ENCODE measurements around the gene FGR.

Gene FGR

DNA sequence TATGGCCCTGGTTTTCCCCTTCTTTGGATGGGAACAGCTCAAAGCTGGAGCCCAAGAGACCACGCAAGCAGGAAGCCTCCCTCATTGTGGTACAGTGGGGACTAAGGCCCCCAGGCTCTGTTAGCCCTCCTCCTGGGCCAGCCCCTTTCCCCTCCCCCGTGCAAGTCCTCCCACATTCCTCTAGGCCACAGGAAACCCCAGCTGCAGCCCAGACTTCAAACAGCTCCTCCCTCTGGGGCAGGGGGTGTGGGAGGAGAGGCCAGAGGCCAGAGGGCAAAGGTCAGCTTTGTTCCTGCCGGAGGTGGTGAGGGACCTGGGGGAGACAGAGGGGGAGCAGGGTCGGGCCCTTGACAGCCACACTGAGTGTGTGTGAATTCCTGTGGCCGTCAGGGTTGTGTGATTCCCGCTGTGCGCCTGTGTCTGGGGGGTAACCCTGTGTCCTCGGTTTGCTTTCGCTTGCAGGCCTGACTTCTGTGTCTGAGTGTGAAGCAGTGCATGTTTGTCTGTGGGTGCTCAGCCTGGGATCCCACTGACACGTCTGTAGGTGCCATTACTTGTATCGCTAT lies 27.7 kb downstream of the FGR start:
- DNase-seq (ENCODE audit: low read depth in 2 of 2) = peak in 1 of 2 donors; percentile 52
- H3K4me3 ChIP-seq (replicated peaks in 1 of 2; ENCODE audit: low read depth in 2 of 2, low read length in 2 of 2) = no peak overlapping the region
- TF ChIP-seq, protein P1, sequence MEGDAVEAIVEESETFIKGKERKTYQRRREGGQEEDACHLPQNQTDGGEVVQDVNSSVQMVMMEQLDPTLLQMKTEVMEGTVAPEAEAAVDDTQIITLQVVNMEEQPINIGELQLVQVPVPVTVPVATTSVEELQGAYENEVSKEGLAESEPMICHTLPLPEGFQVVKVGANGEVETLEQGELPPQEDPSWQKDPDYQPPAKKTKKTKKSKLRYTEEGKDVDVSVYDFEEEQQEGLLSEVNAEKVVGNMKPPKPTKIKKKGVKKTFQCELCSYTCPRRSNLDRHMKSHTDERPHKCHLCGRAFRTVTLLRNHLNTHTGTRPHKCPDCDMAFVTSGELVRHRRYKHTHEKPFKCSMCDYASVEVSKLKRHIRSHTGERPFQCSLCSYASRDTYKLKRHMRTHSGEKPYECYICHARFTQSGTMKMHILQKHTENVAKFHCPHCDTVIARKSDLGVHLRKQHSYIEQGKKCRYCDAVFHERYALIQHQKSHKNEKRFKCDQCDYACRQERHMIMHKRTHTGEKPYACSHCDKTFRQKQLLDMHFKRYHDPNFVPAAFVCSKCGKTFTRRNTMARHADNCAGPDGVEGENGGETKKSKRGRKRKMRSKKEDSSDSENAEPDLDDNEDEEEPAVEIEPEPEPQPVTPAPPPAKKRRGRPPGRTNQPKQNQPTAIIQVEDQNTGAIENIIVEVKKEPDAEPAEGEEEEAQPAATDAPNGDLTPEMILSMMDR (IDR thresholded peaks at IDR 0.05; ENCODE audit: low read depth, low read length) = no peak

DNA sequence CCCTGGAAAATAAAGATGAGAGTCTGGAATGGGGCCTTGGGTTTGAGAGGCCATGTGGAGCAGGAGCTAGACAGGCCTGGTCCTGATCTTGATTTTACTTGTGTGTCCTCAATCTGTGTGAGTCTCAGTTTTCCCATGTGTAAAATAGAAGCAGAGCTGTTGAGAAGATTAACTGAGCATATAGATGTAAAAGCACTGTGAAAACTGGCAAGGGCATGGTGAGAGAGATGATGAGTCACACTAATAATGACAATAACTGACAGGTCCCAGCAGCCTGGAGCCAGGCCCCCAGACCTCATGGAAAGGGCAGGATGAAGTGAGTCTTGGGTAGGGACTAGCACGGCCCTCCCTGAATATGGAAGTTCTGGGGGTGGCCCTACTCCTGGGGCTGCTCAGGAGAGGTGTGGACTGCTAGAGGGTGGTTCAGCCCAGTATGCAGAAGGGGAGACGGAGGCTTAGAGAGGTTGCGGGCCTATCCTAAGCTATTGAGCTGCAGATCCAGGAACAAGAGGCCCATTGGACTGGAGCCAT lies 28.2 kb downstream of the FGR start:
- DNase-seq (ENCODE audit: low read depth in 2 of 2) = peak in 1 of 2 donors; percentile 33
- no peak overlapping the region for H3K4me3 ChIP-seq (replicated peaks in 1 of 2; ENCODE audit: low read depth in 2 of 2, low read length in 2 of 2)
- TF ChIP-seq, protein P1 (IDR thresholded peaks at IDR 0.05; ENCODE audit: low read depth, low read length) = no peak

DNA sequence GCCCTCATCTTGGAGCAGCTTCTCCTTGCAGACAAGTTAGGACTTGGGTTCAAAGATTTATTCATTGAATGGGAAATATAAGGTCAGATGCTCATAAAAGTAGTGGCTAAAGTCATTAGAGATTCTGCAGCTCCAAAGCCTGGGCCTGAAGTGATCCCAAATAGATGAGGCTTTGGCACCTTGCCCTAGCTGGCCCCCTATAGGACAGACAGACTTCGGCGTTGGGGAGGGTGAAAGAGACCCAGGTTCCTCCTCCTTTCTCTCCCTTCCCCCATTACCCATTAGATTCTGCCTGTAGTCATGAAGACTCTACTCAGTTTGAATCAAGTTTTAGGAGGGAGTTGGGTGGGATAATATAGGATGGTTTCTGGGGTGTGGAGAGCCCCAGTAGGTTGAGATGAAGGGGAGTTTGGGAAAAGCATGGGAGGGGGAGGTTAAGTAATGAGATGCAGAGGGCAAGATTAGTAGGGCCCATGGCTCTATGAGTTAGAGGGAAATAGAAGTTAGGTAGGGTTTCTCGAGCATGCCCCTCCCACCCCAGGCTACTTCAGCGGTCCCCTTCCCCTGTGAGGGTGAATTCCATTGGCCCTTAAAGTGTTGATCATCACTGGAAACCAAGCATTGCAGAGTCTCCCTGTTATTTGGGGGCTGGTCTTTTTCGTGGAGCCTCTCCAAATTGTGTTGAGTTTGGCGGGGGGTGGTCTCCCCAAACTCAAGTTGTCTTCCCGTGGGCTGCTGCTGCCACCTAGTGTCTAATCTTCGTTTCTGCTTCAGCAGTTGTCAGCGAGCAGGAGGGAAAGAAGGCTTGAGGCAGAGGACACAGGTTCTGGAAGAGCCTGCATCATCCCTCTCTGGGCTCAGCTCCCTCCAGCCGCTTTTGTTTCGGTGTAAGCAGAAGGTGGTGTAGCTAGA lies 28.9 kb downstream of the FGR start:
- H3K4me3 ChIP-seq (replicated peaks in 1 of 2; ENCODE audit: low read depth in 2 of 2, low read length in 2 of 2) = no peak overlapping the region
- TF ChIP-seq, protein P1 (IDR thresholded peaks at IDR 0.05; ENCODE audit: low read depth, low read length) = peak; percentile 92

DNA sequence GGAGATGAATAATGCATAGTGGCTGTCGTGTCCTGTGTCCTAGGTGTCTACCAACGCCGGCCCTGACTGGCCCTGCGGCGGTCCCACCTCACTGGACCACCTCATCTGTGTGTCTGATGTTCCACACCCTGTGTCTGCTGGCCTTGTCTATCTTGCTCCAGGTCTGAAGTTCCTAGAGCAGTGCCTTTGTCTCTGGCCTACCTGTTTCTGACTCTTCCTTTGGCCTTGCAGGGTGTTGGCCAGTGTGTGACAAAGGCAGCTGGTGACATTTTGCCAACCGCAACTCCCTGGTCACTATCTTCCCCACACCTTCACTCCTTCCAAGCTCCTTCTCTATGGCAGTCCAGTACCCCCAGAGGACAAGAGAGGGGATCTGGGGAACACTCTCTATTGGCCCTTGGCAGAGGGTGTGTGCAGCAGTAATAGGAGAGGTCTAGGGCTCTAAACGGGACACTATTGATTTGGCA lies 29.7 kb downstream of the FGR start:
- DNase-seq (ENCODE audit: low read depth in 2 of 2) = no peak
- TF ChIP-seq, protein P1 (IDR thresholded peaks at IDR 0.05; ENCODE audit: low read depth, low read length) = no peak
- no peak overlapping the region for H3K4me3 ChIP-seq (replicated peaks in 1 of 2; ENCODE audit: low read depth in 2 of 2, low read length in 2 of 2)

More for the DNA sequence above, 28.9 kb downstream of the FGR start:
- peak; percentile 72 to 73 for DNase-seq (ENCODE audit: low read depth in 2 of 2)

DNA sequence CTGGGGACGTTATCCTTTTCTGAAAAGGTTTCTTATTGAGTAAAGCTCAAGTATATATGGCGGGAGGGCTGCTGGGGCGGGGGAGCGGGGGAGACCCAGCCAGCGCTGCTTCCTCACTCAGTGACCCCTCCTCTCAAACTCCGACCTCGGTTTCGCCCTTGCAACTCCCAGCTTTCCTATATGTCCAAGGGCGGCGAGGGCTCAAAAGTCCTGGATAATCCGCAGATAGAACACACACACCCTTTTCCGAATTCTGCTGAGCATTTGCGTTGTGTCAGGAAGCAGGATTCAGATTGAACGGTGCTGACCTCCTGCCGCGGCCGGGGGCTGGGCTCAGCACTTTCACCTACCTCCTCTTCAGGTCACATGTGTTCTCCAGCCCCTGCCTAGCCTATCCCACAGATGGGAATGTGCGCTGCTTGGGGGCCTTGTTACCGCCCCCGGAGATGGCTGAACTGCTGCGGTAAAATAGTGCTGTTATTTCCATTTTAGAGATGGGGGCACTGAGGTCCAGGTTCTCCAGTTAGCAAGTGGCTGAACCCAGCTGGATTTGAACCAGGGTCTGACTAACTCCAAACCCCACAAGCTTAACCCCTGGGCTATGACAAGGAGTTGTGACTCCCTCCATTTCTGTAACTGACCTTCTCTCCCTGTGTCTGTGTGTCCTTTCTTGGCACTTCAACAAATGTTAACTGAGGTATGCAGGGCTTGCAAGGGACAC lies 30.2 kb downstream of the FGR start:
- TF ChIP-seq, protein P1 (IDR thresholded peaks at IDR 0.05; ENCODE audit: low read depth, low read length) = no peak
- peak overlapping the region; percentile 86 to 90 for H3K4me3 ChIP-seq (replicated peaks in 1 of 2; ENCODE audit: low read depth in 2 of 2, low read length in 2 of 2)
- DNase-seq (ENCODE audit: low read depth in 2 of 2) = no peak

Measured in cardiac fibroblast (primary cell).